Glomerular visceral epithelial cell (primary cell): Measurements from ENCODE around the gene TIGD1.
"Not testable (repeated sequence)": the region's sequence is repeated elsewhere in the genome, so short reads cannot be mapped to it uniquely, and the experiment has no call there.

Experiments used
- DNase-seq: peaks from one replicate; pipeline ENCODE4 v3.0.0-alpha.2; 2016; ENCODE audit errors: extremely low spot score

The TIGD1 gene

GRCh38 chr2:232539298-232540231 is 10.8 kb downstream of the TIGD1 start, which contains the start of gene CHRNG:
Gene CHRNG, plus strand, starts transcription at chr2:232539692. Its CDS starts 56 bp downstream, at chr2:232539748.
- DNase-seq = no peak

GRCh38 chr2:232538671-232539070 is 11.7 kb downstream of the TIGD1 start:
- DNase-seq = no peak

- DNase-seq = no peak
Observed at GRCh38 chr2:232537499-232537898, 12.9 kb downstream of the TIGD1 start.

- DNase-seq = no peak
Observed at GRCh38 chr2:232537079-232537478, 13.3 kb downstream of the TIGD1 start.

- no peak for DNase-seq
Observed at GRCh38 chr2:232535761-232536530, 14.4 kb downstream of the TIGD1 start.

- DNase-seq = no peak
Observed at GRCh38 chr2:232534940-232535651, 15.3 kb downstream of the TIGD1 start.

GRCh38 chr2:232533944-232534710 is 16.2 kb downstream of the TIGD1 start:
- DNase-seq = no peak

- DNase-seq = not testable (repeated sequence)
Observed at GRCh38 chr2:232532821-232533220, 17.5 kb downstream of the TIGD1 start.

GRCh38 chr2:232532419-232532818 is 17.9 kb downstream of the TIGD1 start:
- no peak for DNase-seq

GRCh38 chr2:232530626-232531260 is 19.6 kb downstream of the TIGD1 start:
- no peak for DNase-seq

GRCh38 chr2:232529806-232530547 is 20.4 kb downstream of the TIGD1 start:
- DNase-seq = no peak

- no peak for DNase-seq
Observed at GRCh38 chr2:232528746-232529460, 21.5 kb downstream of the TIGD1 start.

- DNase-seq = no peak
Observed at GRCh38 chr2:232527905-232528470, 22.4 kb downstream of the TIGD1 start.

- no peak for DNase-seq
Observed at GRCh38 chr2:232526372-232526941, 23.9 kb downstream of the TIGD1 start.

GRCh38 chr2:232525791-232526371 is 24.5 kb downstream of the TIGD1 start, which contains the start of gene CHRND:
Gene CHRND, plus strand, starts transcription at chr2:232526160. Its CDS starts 56 bp downstream, at chr2:232526216.
- DNase-seq = peak; percentile 15

- DNase-seq = no peak
Observed at GRCh38 chr2:232525199-232525598, 25.2 kb downstream of the TIGD1 start.

GRCh38 chr2:232524771-232525170 is 25.6 kb downstream of the TIGD1 start:
- DNase-seq = no peak
